ENCODE results near the gene AGAP3. TPM values are rescaled to one million over a fixed set of nuclear protein-coding genes. Genes with fewer than 3 reads are reported as not detected.

AGAP3 gene
- total RNA-seq, 1 experiment from 2014 or later: 126 TPM

DNA sequence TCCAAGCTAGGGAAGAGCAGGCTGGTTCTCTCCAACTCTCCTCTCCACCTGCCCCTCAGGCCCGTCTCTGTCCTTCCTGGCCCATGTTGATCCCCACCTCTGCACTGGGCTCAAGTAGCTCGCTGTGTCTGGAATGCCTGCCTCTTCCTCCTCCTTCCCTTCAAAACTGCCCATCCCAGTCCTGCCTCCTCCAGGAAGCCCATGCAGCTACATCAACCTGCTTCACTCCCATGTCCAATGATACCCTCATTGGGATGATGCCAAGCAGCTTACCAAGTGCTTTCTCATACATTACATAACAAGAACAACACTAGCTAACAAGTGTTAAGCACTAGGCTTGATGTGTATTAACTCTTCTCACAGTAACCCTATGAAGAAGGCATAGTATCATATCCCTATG is 92.6 kb downstream of the AGAP3 start:
- no peak overlapping the region for H3K4me2 ChIP-seq (ENCODE audit: low read length)
- no peak for TF ChIP-seq CEBPB (IDR thresholded peaks at IDR 0.05; ENCODE audit: low read depth)
- ChIA-PET CTCF (interaction anchor here (1.0 kb wide), 1 partner anchor 14 kb away, joined by 3 read pairs; no protein-coding TSS in a partner anchor), RAD21 (ENCODE audit: low non-redundant PET in 1 of 2, low total read pairs in 2 of 2, uncharacterized antibody in 2 of 2, unreplicated experiment in 2 of 2) (no interaction called here), POLR2A (no interaction called here)
- H3K79me2 ChIP-seq (ENCODE audit: insufficient read depth, low read length): no peaks in the 10 kb centered on the region
- ATAC-seq (no peak), DNase-seq (ENCODE audit: low read depth, low spot score) (no peak)
- H4K20me1 ChIP-seq (ENCODE audit: insufficient read depth): no peaks in the 10 kb centered on the region
- no peaks in the 10 kb centered on the region; a peak in 1 of 4 replicates for H3K9me3 ChIP-seq (ENCODE audit: control insufficient read depth in 1 of 2, insufficient read depth in 1 of 2, low read depth in 1 of 2, low read length in 2 of 2)
- no peak overlapping the region for H3K9ac ChIP-seq (ENCODE audit: low read length)
- no peak overlapping the region for H3K4me3 ChIP-seq (replicated peaks in 1 of 2; ENCODE audit: low read depth in 1 of 2, low read length in 2 of 2)
- no peaks in the 10 kb centered on the region for H3K4me1 ChIP-seq (ENCODE audit: control insufficient read depth in 1 of 2, insufficient read depth in 2 of 2, low read length in 2 of 2)
- no TSS peak for BruUV-seq (replicated peaks)
- no peak overlapping the region for H2AFZ ChIP-seq (ENCODE audit: low read depth, low read length, poor library complexity, severe bottlenecking)
- H3K36me3 ChIP-seq (ENCODE audit: control insufficient read depth in 1 of 2, insufficient read depth in 2 of 2, low read length in 2 of 2): no peaks in the 10 kb centered on the region
- H3K27me3 ChIP-seq (ENCODE audit: insufficient read depth, low read length): no peaks in the 10 kb centered on the region
- no peak overlapping the region for H3K27ac ChIP-seq (ENCODE audit: low read depth, low read length)
- H3K9me2 ChIP-seq (ENCODE audit: insufficient read depth): no peaks in the 10 kb centered on the region
- intact Hi-C loops (cut with micrococcal nuclease): no loop called here

GRCh38 chr7:151179287-151179860 is 93.1 kb downstream of the AGAP3 start:
- DNase-seq (ENCODE audit: low read depth, low spot score) (no peak), ATAC-seq (no peak)
- BruUV-seq (replicated peaks): no TSS peak
- ChIA-PET RAD21 (ENCODE audit: low non-redundant PET in 1 of 2, low total read pairs in 2 of 2, uncharacterized antibody in 2 of 2, unreplicated experiment in 2 of 2) (no interaction called here), POLR2A (no interaction called here), CTCF (interaction anchor here (1.0 kb wide), 1 partner anchor 15 kb away, joined by 3 read pairs; no protein-coding TSS in a partner anchor)
- Histone ChIP-seq H3K4me2 (ENCODE audit: low read length) (no peak overlapping the region), H3K36me3 (ENCODE audit: control insufficient read depth in 1 of 2, insufficient read depth in 2 of 2, low read length in 2 of 2) (no peaks in the 10 kb centered on the region), H3K27ac (ENCODE audit: low read depth, low read length) (no peak overlapping the region), H3K27me3 (ENCODE audit: insufficient read depth, low read length) (no peaks in the 10 kb centered on the region), H2AFZ (ENCODE audit: low read depth, low read length, poor library complexity, severe bottlenecking) (no peak overlapping the region), H3K4me1 (ENCODE audit: control insufficient read depth in 1 of 2, insufficient read depth in 2 of 2, low read length in 2 of 2) (no peaks in the 10 kb centered on the region), H3K9me2 (ENCODE audit: insufficient read depth) (no peaks in the 10 kb centered on the region), H3K9me3 (ENCODE audit: control insufficient read depth in 1 of 2, insufficient read depth in 1 of 2, low read depth in 1 of 2, low read length in 2 of 2) (no peaks in the 10 kb centered on the region), H3K79me2 (ENCODE audit: insufficient read depth, low read length) (no peaks in the 10 kb centered on the region), H3K4me3 (replicated peaks in 1 of 2; ENCODE audit: low read depth in 1 of 2, low read length in 2 of 2) (no peak overlapping the region), H3K9ac (ENCODE audit: low read length) (no peak overlapping the region), H4K20me1 (ENCODE audit: insufficient read depth) (no peaks in the 10 kb centered on the region)
- intact Hi-C loops (cut with micrococcal nuclease): no loop called here
- TF ChIP-seq, protein P1, sequence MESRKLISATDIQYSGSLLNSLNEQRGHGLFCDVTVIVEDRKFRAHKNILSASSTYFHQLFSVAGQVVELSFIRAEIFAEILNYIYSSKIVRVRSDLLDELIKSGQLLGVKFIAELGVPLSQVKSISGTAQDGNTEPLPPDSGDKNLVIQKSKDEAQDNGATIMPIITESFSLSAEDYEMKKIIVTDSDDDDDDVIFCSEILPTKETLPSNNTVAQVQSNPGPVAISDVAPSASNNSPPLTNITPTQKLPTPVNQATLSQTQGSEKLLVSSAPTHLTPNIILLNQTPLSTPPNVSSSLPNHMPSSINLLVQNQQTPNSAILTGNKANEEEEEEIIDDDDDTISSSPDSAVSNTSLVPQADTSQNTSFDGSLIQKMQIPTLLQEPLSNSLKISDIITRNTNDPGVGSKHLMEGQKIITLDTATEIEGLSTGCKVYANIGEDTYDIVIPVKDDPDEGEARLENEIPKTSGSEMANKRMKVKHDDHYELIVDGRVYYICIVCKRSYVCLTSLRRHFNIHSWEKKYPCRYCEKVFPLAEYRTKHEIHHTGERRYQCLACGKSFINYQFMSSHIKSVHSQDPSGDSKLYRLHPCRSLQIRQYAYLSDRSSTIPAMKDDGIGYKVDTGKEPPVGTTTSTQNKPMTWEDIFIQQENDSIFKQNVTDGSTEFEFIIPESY (IDR thresholded peaks at IDR 0.05; ENCODE audit: extremely low read depth, insufficient replicate concordance, low read length): no peak
- TF ChIP-seq REST (IDR thresholded peaks at IDR 0.05; ENCODE audit: low read depth) (no peak), SIN3A (IDR thresholded peaks at IDR 0.05; ENCODE audit: low read depth) (no peak), JUND (IDR thresholded peaks at IDR 0.05) (no peak), ELF1 (IDR thresholded peaks at IDR 0.05; ENCODE audit: borderline replicate concordance, low read depth) (no peak), FOSL1 (IDR thresholded peaks at IDR 0.05; ENCODE audit: low read depth) (no peak), CBX3 (IDR thresholded peaks at IDR 0.05; ENCODE audit: low read depth) (no peak), POLR2A (IDR thresholded peaks at IDR 0.05; ENCODE audit: borderline replicate concordance, extremely low read depth, insufficient read depth, insufficient read length) (no peak), TCF7L2 (IDR thresholded peaks at IDR 0.05; ENCODE audit: borderline replicate concordance, extremely low read depth, insufficient read depth, insufficient read length) (no peak), SP1 (IDR thresholded peaks at IDR 0.05; ENCODE audit: low read depth) (no peak), YY1 (IDR thresholded peaks at IDR 0.05; ENCODE audit: extremely low read depth, insufficient replicate concordance, low read depth, low read length) (no peak), RAD21 (IDR thresholded peaks at IDR 0.05; ENCODE audit: low read depth) (no peak)
